Activated B cell treated with CpG ODN at 0.5 μM for 24 hours (primary cell): ENCODE data around the gene FGGY. TPM values are rescaled to one million over a fixed set of nuclear protein-coding genes. Genes with fewer than 3 reads are reported as not detected.

Experiments used
- ATAC-seq: fragments of 200-7000 bp; cut with Tn5 transposase; one replicate; pipeline ENCODE4 v1.10.0; 2021; ENCODE audit warnings: low read depth, mild to moderate bottlenecking, moderate library complexity
- CTCF ChIA-PET: fragments of 350-600 bp; sonication (Branson Sonifier 250); formaldehyde crosslinking; loops from one replicate; lab custom pipeline; 2021; ENCODE audit warnings: antibody characterized with exemption; lab: Charles Lee
- POLR2A ChIA-PET: fragments of 350-600 bp; sonication (Branson Sonifier 250); formaldehyde crosslinking; loops from one replicate; lab custom pipeline; 2021; ENCODE audit warnings: antibody characterized with exemption; lab: Charles Lee
- DNase-seq: peaks from one replicate; pipeline ENCODE4 v3.0.0; 2022
- H3K27ac Mint-ChIP-seq: one replicate; pipeline ENCODE4 v1.8.0; 2020; ENCODE audit warnings: mixed read lengths
- H3K27me3 Mint-ChIP-seq: one replicate; pipeline ENCODE4 v1.8.0; 2021; ENCODE audit warnings: mixed read lengths
- H3K36me3 Mint-ChIP-seq: one replicate; pipeline ENCODE4 v1.8.0; 2021; ENCODE audit warnings: low read depth, mixed read lengths
- H3K4me1 Mint-ChIP-seq: one replicate; pipeline ENCODE4 v1.8.0; 2021; ENCODE audit warnings: mixed read lengths
- H3K4me3 Mint-ChIP-seq: one replicate; pipeline ENCODE4 v1.8.0; 2020; ENCODE audit warnings: mild to moderate bottlenecking, mixed read lengths
- H3K9me3 Mint-ChIP-seq: one replicate; pipeline ENCODE4 v1.8.0; 2020; ENCODE audit warnings: mixed read lengths
- CTCF ChIP-seq: fragments of 200-600 bp; IDR thresholded peaks from one replicate; pipeline ENCODE4 v1.8.0; 2022; ENCODE audit warnings: antibody characterized with exemption, mild to moderate bottlenecking
- intact Hi-C: fragments of 100-400 bp; cut with micrococcal nuclease; formaldehyde crosslinking; loops from one replicate; pipeline ENCODE4 v1.15.1; 2024
- total RNA-seq: library from RNA; stranded (reverse); gene quantifications from 2 replicates; pipeline ENCODE4 v1.2.3, GENCODE V29; 2022

The FGGY gene
- total RNA-seq, 1 donor from 2014 or later = 24.0 TPM

- intact Hi-C loops = no loop called here
- Mint-ChIP-seq H3K36me3 (no peaks in the 10 kb centered on the region), H3K27me3 (no peaks in the 10 kb centered on the region), H3K4me1 (no peaks in the 10 kb centered on the region), H3K27ac (no peak overlapping the region), H3K4me3 (no peak overlapping the region), H3K9me3 (no peaks in the 10 kb centered on the region)
- CTCF ChIA-PET = no interaction called here
- ATAC-seq (no peak), DNase-seq (no peak)
- POLR2A ChIA-PET = no interaction called here
- no peak for TF ChIP-seq CTCF
Measured at GRCh38 chr1:59445040-59445439, 148.1 kb downstream of the FGGY start.

GRCh38 chr1:59446257-59446901 is 149.5 kb downstream of the FGGY start:
- no peaks in the 10 kb centered on the region for H3K4me1 Mint-ChIP-seq
- TF ChIP-seq CTCF = no peak
- H3K27ac Mint-ChIP-seq = no peak overlapping the region
- no peaks in the 10 kb centered on the region for H3K27me3 Mint-ChIP-seq
- no peaks in the 10 kb centered on the region for H3K9me3 Mint-ChIP-seq
- no peak overlapping the region for H3K4me3 Mint-ChIP-seq
- DNase-seq (no peak), ATAC-seq (no peak)
- H3K36me3 Mint-ChIP-seq = no peaks in the 10 kb centered on the region
- CTCF ChIA-PET = no interaction called here
- intact Hi-C loops = no loop called here
- POLR2A ChIA-PET = no interaction called here

- no peaks in the 10 kb centered on the region for H3K9me3 Mint-ChIP-seq
- no peaks in the 10 kb centered on the region for H3K27me3 Mint-ChIP-seq
- peaks cover 10% of the 10 kb centered on the region for H3K4me1 Mint-ChIP-seq
- H3K36me3 Mint-ChIP-seq = peaks cover 1% of the 10 kb centered on the region
- CTCF ChIA-PET = no interaction called here
- no peak for TF ChIP-seq CTCF
- no peak overlapping the region for H3K4me3 Mint-ChIP-seq
- H3K27ac Mint-ChIP-seq = no peak overlapping the region
- ATAC-seq (no peak), DNase-seq (no peak)
- POLR2A ChIA-PET = no interaction called here
- intact Hi-C loops = no loop called here
Measured at GRCh38 chr1:59452026-59452425, 155.1 kb downstream of the FGGY start.

- Mint-ChIP-seq H3K27me3 (no peaks in the 10 kb centered on the region), H3K27ac (no peak overlapping the region), H3K9me3 (no peaks in the 10 kb centered on the region), H3K4me3 (no peak overlapping the region), H3K36me3 (peaks cover 1% of the 10 kb centered on the region), H3K4me1 (peaks cover 10% of the 10 kb centered on the region)
- no peak for DNase-seq
- intact Hi-C loops = no loop called here
- ChIA-PET POLR2A (no interaction called here), CTCF (no interaction called here)
- no peak for TF ChIP-seq CTCF
- no peak for ATAC-seq
Measured at GRCh38 chr1:59452559-59452958, 155.7 kb downstream of the FGGY start.

- intact Hi-C loops = no loop called here
- Mint-ChIP-seq H3K27me3 (no peaks in the 10 kb centered on the region), H3K4me3 (no peak overlapping the region), H3K27ac (no peak overlapping the region), H3K4me1 (peaks cover 10% of the 10 kb centered on the region), H3K36me3 (peaks cover 1% of the 10 kb centered on the region), H3K9me3 (no peaks in the 10 kb centered on the region)
- ATAC-seq (no peak), DNase-seq (no peak)
- ChIA-PET POLR2A (no interaction called here), CTCF (no interaction called here)
- TF ChIP-seq CTCF = no peak
Measured at GRCh38 chr1:59453297-59453968, 156.5 kb downstream of the FGGY start.
